Body of pancreas (tissue), 4 donors: ENCODE data around the gene CNST.

Experiments
- POLR2A ChIP-seq, 3 donors: fragments of 450-650 bp; IDR thresholded peaks; one replicate each; pipeline ENCODE4 v1.6.1; 2016; ENCODE audit warnings: antibody characterized with exemption in 3 of 3, mild to moderate bottlenecking in 2 of 3
- TF ChIP-seq, protein P1 (sequence below), 7 experiments: fragments of 450-650 bp in 4 of 7; fragments of 200-600 bp in 3 of 7; sonication (generic) in 3 of 7; IDR thresholded peaks; one replicate each; pipeline ENCODE4 v1.5.1; 2016 to 2019; ENCODE audit warnings: antibody characterized with exemption in 7 of 7

DNA sequence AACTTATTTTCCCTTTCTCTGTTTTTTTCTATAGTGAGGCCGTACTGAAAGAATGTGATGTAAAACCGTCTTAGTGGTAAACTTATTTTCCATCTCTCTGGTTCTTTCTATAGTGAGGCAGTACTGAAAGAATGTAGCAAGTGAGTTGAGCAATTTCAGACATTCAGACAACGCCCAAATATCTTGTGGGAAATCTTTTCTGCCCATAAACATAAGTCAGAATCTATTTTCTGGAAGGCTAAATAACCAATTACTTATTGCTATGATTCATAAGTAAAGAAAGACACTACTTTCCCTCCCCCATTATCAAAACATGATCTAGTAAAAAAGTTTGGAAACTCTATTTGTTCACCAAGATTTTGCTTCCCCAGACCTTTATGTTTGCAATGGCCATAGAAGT, 139.1 kb downstream of the CNST start:
- TF ChIP-seq, protein P1, sequence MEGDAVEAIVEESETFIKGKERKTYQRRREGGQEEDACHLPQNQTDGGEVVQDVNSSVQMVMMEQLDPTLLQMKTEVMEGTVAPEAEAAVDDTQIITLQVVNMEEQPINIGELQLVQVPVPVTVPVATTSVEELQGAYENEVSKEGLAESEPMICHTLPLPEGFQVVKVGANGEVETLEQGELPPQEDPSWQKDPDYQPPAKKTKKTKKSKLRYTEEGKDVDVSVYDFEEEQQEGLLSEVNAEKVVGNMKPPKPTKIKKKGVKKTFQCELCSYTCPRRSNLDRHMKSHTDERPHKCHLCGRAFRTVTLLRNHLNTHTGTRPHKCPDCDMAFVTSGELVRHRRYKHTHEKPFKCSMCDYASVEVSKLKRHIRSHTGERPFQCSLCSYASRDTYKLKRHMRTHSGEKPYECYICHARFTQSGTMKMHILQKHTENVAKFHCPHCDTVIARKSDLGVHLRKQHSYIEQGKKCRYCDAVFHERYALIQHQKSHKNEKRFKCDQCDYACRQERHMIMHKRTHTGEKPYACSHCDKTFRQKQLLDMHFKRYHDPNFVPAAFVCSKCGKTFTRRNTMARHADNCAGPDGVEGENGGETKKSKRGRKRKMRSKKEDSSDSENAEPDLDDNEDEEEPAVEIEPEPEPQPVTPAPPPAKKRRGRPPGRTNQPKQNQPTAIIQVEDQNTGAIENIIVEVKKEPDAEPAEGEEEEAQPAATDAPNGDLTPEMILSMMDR (IDR thresholded peaks at IDR 0.05) = no peak
- no peak for TF ChIP-seq POLR2A (IDR thresholded peaks at IDR 0.05)
